MCF 10A (cell line): Measurements from ENCODE around the gene TNFSF4. TPM values are rescaled to one million over a fixed set of nuclear protein-coding genes. Genes with fewer than 3 reads are reported as not detected.
"Not testable (repeated sequence)": the region's sequence is repeated elsewhere in the genome, so short reads cannot be mapped to it uniquely, and the experiment has no call there.

Experiments
- BruUV-seq: library from RNA; stranded (reverse); fragments of 400-500 nt; replicated peaks from 2 replicates; lab custom pipeline; 2021; lab: Mats Ljungman, UMichigan
- CTCF ChIA-PET: fragments of 300-600 bp; sonication (Branson Sonifier 250); formaldehyde crosslinking; extraction: SDS; loops from one replicate; lab custom pipeline; 2021; ENCODE audit warnings: antibody characterized with exemption, inconsistent platforms; lab: Yijun Ruan, JAX
- POLR2A ChIA-PET: fragments of 300-600, 350-650 bp; sonication (Branson Sonifier 250); formaldehyde crosslinking; extraction: SDS; loops from one replicate; lab custom pipeline; 2020; ENCODE audit warnings: antibody characterized with exemption, inconsistent platforms; lab: Yijun Ruan, JAX
- DNase-seq: peaks from one replicate; pipeline ENCODE4 v3.0.0-alpha.2; 2018; ENCODE audit not compliant: unreplicated experiment
- H3K27ac Mint-ChIP-seq: one replicate; pipeline ENCODE4 v1.8.0; 2022; ENCODE audit warnings: mild to moderate bottlenecking, low read depth, mixed read lengths; ENCODE audit not compliant: unreplicated experiment
- H3K27me3 Mint-ChIP-seq: one replicate; pipeline ENCODE4 v1.8.0; 2022; ENCODE audit warnings: mixed read lengths; ENCODE audit not compliant: insufficient read depth, unreplicated experiment
- H3K36me3 Mint-ChIP-seq: one replicate; pipeline ENCODE4 v1.8.0; 2022; ENCODE audit warnings: mild to moderate bottlenecking, moderate library complexity, mixed read lengths; ENCODE audit not compliant: insufficient read depth, unreplicated experiment
- H3K4me1 Mint-ChIP-seq: one replicate; pipeline ENCODE4 v1.8.0; 2022; ENCODE audit warnings: mixed read lengths; ENCODE audit not compliant: insufficient read depth, unreplicated experiment
- H3K4me3 Mint-ChIP-seq: one replicate; pipeline ENCODE4 v1.8.0; 2022; ENCODE audit warnings: mild to moderate bottlenecking, moderate library complexity, mixed read lengths; ENCODE audit not compliant: unreplicated experiment
- H3K9me3 Mint-ChIP-seq: one replicate; pipeline ENCODE4 v1.8.0; 2022; ENCODE audit warnings: mixed read lengths; ENCODE audit not compliant: unreplicated experiment
- intact Hi-C: fragments of 100-400 bp; cut with micrococcal nuclease; formaldehyde crosslinking; loops from 2 replicates; pipeline ENCODE4 v1.14.1; 2022
- total RNA-seq: library from RNA; stranded (reverse); gene quantifications from 2 replicates; pipeline ENCODE4 v1.2.3, GENCODE V29; 2022
- TF ChIP-seq, protein P1 (sequence below): fragments of 200-600 bp; IDR thresholded peaks from one replicate; pipeline ENCODE4 v1.8.0; 2022; ENCODE audit warnings: antibody characterized with exemption, mild to moderate bottlenecking; ENCODE audit not compliant: unreplicated experiment

The TNFSF4 gene
- total RNA-seq, 1 experiment from 2014 or later, result 0.23 TPM

DNA sequence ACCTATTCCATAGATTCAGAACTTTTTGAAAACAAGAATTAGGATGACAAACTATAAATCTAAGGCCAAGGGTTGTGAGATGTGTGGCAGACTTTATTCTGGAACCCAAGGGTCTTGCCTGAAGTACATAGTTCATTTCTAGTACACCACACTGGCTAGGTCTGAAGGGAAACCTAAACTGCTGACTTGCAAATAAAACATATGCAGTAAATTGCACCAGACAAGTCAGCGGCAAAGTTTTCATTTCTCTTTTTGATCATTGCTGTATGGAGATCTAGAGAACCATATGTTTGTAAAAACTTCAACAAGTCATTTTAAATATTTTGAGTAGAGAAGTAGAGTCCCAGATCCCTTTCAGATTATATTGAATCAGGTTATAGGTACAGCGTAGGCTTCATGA, 43.9 kb downstream of the TNFSF4 start:
- TF ChIP-seq, protein P1, sequence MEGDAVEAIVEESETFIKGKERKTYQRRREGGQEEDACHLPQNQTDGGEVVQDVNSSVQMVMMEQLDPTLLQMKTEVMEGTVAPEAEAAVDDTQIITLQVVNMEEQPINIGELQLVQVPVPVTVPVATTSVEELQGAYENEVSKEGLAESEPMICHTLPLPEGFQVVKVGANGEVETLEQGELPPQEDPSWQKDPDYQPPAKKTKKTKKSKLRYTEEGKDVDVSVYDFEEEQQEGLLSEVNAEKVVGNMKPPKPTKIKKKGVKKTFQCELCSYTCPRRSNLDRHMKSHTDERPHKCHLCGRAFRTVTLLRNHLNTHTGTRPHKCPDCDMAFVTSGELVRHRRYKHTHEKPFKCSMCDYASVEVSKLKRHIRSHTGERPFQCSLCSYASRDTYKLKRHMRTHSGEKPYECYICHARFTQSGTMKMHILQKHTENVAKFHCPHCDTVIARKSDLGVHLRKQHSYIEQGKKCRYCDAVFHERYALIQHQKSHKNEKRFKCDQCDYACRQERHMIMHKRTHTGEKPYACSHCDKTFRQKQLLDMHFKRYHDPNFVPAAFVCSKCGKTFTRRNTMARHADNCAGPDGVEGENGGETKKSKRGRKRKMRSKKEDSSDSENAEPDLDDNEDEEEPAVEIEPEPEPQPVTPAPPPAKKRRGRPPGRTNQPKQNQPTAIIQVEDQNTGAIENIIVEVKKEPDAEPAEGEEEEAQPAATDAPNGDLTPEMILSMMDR, result no peak

DNA sequence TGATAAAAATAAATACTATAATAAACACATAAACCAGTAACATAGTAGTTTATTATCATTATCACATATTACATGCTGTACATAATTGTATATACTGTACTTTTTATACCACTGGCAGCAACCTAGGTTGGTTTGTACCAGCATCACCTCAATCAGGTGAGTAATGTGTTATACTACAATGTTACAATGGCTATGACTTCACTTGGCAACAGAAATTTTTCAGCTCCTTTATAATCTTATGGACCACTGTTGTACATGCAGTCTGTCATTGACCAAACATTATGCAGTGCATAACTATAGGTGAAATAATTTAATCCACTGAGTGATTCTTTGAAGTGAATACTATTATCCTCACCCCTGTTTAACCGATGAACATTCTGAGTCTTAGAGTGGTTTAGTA, 44.5 kb downstream of the TNFSF4 start:
- Mint-ChIP-seq H3K4me1 (peaks cover 12% of the 10 kb centered on the region), H3K9me3 (no peaks in the 10 kb centered on the region), H3K27ac (no peak overlapping the region), H3K4me3 (no peak overlapping the region), H3K36me3 (no peaks in the 10 kb centered on the region), H3K27me3 (no peaks in the 10 kb centered on the region)
- CTCF ChIA-PET, result interaction anchor here (0.7 to 0.9 kb wide), 2 partner anchors 11 to 40 kb away, joined by 3 to 4 read pairs; no protein-coding TSS in a partner anchor
- no peak for DNase-seq
- POLR2A ChIA-PET, result interaction anchor here (0.8 to 1.9 kb wide), 5 partner anchors 12 to 417 kb away, joined by 3 to 8 read pairs (median 5); no protein-coding TSS in a partner anchor
- TF ChIP-seq, protein P1, result no peak
- intact Hi-C loops, result no loop called here
- BruUV-seq, result no TSS peak

More for the DNA sequence above, 43.9 kb downstream of the TNFSF4 start:
- intact Hi-C loops, result no loop called here
- no peaks in the 10 kb centered on the region for H3K27me3 Mint-ChIP-seq
- ChIA-PET POLR2A (interaction anchor here (1.5 to 1.9 kb wide), 2 partner anchors 12 to 40 kb away, joined by 7 to 8 read pairs; no protein-coding TSS in a partner anchor), CTCF (no interaction called here)
- H3K9me3 Mint-ChIP-seq, result no peaks in the 10 kb centered on the region
- H3K4me1 Mint-ChIP-seq, result peaks cover 12% of the 10 kb centered on the region
- no peaks in the 10 kb centered on the region for H3K36me3 Mint-ChIP-seq
- no TSS peak for BruUV-seq
- H3K27ac Mint-ChIP-seq, result no peak overlapping the region
- H3K4me3 Mint-ChIP-seq, result no peak overlapping the region
- no peak for DNase-seq

DNA sequence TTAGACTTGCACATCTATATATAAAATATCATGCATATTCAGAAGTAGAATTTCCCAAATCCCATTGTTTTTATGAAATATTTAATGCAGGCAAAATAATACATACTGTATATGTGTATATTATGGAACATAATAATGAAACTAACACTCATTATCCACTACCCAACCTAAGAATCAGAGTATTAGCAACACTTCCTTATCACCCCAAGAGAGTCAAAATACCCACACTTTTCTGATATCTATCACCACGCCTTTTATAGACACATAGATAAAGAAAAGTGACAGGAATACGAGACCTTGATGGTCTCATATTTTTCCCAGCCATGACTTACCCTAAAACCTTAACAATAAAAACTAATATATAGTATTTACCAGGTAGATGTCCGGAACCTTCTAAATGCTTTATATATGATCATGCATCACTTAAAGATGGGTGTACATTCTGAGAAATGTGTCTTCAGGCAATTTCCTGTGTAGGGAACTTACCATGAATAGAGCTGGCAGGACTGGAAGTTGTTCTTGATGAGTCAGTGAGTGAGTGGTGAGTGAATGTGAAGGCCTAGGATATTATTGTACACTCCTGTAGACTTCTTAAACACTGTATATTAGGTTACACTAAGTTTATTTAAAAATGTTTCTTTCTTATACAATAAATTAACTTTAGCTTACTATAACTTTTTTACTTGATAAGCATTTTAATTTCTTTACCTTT, 45.5 kb downstream of the TNFSF4 start:
- intact Hi-C loops, result no loop called here
- TF ChIP-seq, protein P1, result no peak
- ChIA-PET POLR2A (interaction anchor here (0.5 to 1.9 kb wide), 10 partner anchors 11 to 1381 kb away, joined by 3 to 8 read pairs (median 3); no protein-coding TSS in a partner anchor), CTCF (interaction anchor here (0.6 to 1.1 kb wide), 4 partner anchors 10 to 420 kb away, joined by 3 to 4 read pairs (median 4); no protein-coding TSS in a partner anchor)
- Mint-ChIP-seq H3K27me3 (no peaks in the 10 kb centered on the region), H3K4me1 (peaks cover 12% of the 10 kb centered on the region), H3K27ac (no peak overlapping the region), H3K9me3 (peaks cover 4% of the 10 kb centered on the region), H3K4me3 (no peak overlapping the region), H3K36me3 (no peaks in the 10 kb centered on the region)
- no TSS peak for BruUV-seq
- peak; percentile 89 for DNase-seq

DNA sequence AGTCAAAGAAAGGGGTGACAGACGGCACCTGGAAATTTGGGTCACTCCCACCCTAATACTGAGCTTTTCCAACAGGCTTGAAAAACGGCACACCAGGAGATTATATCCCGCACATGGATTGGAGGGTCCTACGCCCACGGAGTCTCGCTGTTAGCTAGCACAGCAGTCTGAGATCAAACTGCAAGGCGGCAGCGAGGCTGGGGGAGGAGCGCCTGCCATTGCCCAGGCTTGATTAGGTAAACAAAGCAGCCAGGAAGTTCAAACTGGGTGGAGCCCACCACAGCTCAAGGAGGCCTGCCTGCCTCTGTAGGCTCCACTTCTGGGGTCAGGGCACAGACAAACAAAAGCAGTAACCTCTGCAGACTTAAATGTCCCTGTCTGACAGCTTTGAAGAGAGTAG, 53.2 kb downstream of the TNFSF4 start:
- H3K4me1 Mint-ChIP-seq, result peaks cover 19% of the 10 kb centered on the region
- peaks cover 12% of the 10 kb centered on the region for H3K9me3 Mint-ChIP-seq
- POLR2A ChIA-PET, H3K36me3 Mint-ChIP-seq, CTCF ChIA-PET, H3K4me3 Mint-ChIP-seq, H3K27ac Mint-ChIP-seq, DNase-seq, H3K27me3 Mint-ChIP-seq, intact Hi-C loops, BruUV-seq: not testable (repeated sequence)
